Left hindlimb (tissue), 1 donor: ENCODE data around the gene HPS4.
"Not testable (repeated sequence)": the region's sequence is repeated elsewhere in the genome, so short reads cannot be mapped to it uniquely, and the experiment has no call there.

ENCODE experiments used
- DNase-seq: peaks from one replicate; pipeline ENCODE4 v3.0.0-alpha.2; 2018

Gene HPS4

GRCh38 chr22:26483439-26484359, at the start of gene HPS4, which contains the start of gene SRRD:
TSS of gene HPS4 (minus strand) at chr22:26483783. CDS start at chr22:26481762, 2,021 bp downstream.
TSS of gene SRRD (plus strand) at chr22:26483877. CDS start at chr22:26483891, 14 bp downstream.
- DNase-seq: peak; percentile 92

GRCh38 chr22:26529345-26529744, 45.8 kb upstream of the HPS4 start:
- DNase-seq: no peak

- DNase-seq: not testable (repeated sequence)
Measured at GRCh38 chr22:26528518-26528917, 44.9 kb upstream of the HPS4 start.

- no peak for DNase-seq
Measured at GRCh38 chr22:26527574-26528465, 44.2 kb upstream of the HPS4 start.

- no peak for DNase-seq
Measured at GRCh38 chr22:26527167-26527566, 43.6 kb upstream of the HPS4 start.

GRCh38 chr22:26525946-26526564, 42.5 kb upstream of the HPS4 start:
- DNase-seq: no peak

- no peak for DNase-seq
Measured at GRCh38 chr22:26524870-26525269, 41.3 kb upstream of the HPS4 start.

- DNase-seq: no peak
Measured at GRCh38 chr22:26522592-26522991, 39.0 kb upstream of the HPS4 start.

GRCh38 chr22:26522012-26522411, 38.4 kb upstream of the HPS4 start:
- DNase-seq: no peak

- DNase-seq: no peak
Measured at GRCh38 chr22:26517429-26517828, 33.8 kb upstream of the HPS4 start.

- DNase-seq: no peak
Measured at GRCh38 chr22:26516503-26516902, 32.9 kb upstream of the HPS4 start.

GRCh38 chr22:26515931-26516330, 32.3 kb upstream of the HPS4 start:
- DNase-seq: no peak

GRCh38 chr22:26514419-26515161, 31.0 kb upstream of the HPS4 start:
- no peak for DNase-seq

GRCh38 chr22:26513838-26514237, 30.3 kb upstream of the HPS4 start:
- no peak for DNase-seq

- peak; percentile 95 for DNase-seq
Measured at GRCh38 chr22:26512149-26512793, 28.7 kb upstream of the HPS4 start, which contains the start of gene TFIP11. TSS of gene TFIP11 (minus strand) at chr22:26512473. CDS start at chr22:26510272, 2,201 bp downstream.

GRCh38 chr22:26508148-26508547, 24.6 kb upstream of the HPS4 start:
- no peak for DNase-seq

- DNase-seq: no peak
Measured at GRCh38 chr22:26503758-26504157, 20.2 kb upstream of the HPS4 start.

GRCh38 chr22:26502688-26503561, 19.3 kb upstream of the HPS4 start:
- peak; percentile 77 for DNase-seq

- DNase-seq: no peak
Measured at GRCh38 chr22:26501996-26502395, 18.4 kb upstream of the HPS4 start.

GRCh38 chr22:26499188-26499703, 15.7 kb upstream of the HPS4 start:
- DNase-seq: no peak
